Measurements from ENCODE around the gene TIAM2. TPM values are rescaled to one million over a fixed set of nuclear protein-coding genes. Genes with fewer than 3 reads are reported as not detected.

Gene TIAM2
- total RNA-seq, 2 experiments from 2014 or later, result 4.4 to 5.3 TPM

DNA sequence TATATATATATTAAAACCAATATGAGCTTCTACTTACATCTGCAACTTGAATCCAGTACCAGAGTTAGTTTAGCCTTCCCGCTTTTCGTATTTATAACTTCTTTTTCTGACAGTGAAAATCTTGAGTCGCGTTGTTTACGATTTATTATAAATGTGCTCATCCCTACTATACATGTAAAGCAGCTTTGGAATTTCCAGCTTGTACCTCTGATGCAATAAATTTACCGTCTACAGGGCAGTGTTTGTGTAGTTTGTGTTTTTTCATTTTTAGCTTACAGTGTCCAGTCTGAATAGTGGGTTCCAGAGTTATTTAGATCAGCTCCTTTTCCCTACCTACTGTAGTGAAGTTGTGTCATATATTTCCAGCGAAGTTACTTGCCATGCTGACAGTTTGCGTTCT is 66.3 kb downstream of the TIAM2 start:
- H3K27ac Mint-ChIP-seq, result no peak overlapping the region
- POLR2A ChIA-PET, result no interaction called here
- CTCF ChIA-PET, result no interaction called here
- no peaks in the 10 kb centered on the region for H3K9me3 Mint-ChIP-seq
- no peak overlapping the region for H3K4me3 Mint-ChIP-seq
- H3K36me3 Mint-ChIP-seq (ENCODE audit: low read depth), result no peaks in the 10 kb centered on the region
- no peak overlapping the region for H3K4me3 ChIP-seq (ENCODE audit: low read length)
- H3K9me3 ChIP-seq (ENCODE audit: control insufficient read depth in 1 of 2, insufficient read depth in 1 of 2, low read length in 2 of 2), result no peaks in the 10 kb centered on the region
- no peak for ATAC-seq (ENCODE audit: poor library complexity)
- intact Hi-C loops (cut with DNase I, micrococcal nuclease), result no loop called here
- no peak for DNase-seq
- TF ChIP-seq, protein P1, sequence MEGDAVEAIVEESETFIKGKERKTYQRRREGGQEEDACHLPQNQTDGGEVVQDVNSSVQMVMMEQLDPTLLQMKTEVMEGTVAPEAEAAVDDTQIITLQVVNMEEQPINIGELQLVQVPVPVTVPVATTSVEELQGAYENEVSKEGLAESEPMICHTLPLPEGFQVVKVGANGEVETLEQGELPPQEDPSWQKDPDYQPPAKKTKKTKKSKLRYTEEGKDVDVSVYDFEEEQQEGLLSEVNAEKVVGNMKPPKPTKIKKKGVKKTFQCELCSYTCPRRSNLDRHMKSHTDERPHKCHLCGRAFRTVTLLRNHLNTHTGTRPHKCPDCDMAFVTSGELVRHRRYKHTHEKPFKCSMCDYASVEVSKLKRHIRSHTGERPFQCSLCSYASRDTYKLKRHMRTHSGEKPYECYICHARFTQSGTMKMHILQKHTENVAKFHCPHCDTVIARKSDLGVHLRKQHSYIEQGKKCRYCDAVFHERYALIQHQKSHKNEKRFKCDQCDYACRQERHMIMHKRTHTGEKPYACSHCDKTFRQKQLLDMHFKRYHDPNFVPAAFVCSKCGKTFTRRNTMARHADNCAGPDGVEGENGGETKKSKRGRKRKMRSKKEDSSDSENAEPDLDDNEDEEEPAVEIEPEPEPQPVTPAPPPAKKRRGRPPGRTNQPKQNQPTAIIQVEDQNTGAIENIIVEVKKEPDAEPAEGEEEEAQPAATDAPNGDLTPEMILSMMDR (IDR thresholded peaks at IDR 0.05), result no peak
- H3K27me3 Mint-ChIP-seq, result no peaks in the 10 kb centered on the region
- no peak overlapping the region for H3K27ac ChIP-seq (ENCODE audit: low read depth in 1 of 2, low read length in 2 of 2)
- H3K27me3 ChIP-seq (ENCODE audit: control insufficient read depth in 1 of 2, insufficient read depth in 2 of 2, low read length in 2 of 2), result no peaks in the 10 kb centered on the region
- no peaks in the 10 kb centered on the region for H3K4me1 Mint-ChIP-seq (ENCODE audit: low read depth)
- H3K4me1 ChIP-seq (ENCODE audit: insufficient read depth, low read length), result no peaks in the 10 kb centered on the region
- H3K36me3 ChIP-seq (ENCODE audit: insufficient read depth, low read length), result no peaks in the 10 kb centered on the region

DNA sequence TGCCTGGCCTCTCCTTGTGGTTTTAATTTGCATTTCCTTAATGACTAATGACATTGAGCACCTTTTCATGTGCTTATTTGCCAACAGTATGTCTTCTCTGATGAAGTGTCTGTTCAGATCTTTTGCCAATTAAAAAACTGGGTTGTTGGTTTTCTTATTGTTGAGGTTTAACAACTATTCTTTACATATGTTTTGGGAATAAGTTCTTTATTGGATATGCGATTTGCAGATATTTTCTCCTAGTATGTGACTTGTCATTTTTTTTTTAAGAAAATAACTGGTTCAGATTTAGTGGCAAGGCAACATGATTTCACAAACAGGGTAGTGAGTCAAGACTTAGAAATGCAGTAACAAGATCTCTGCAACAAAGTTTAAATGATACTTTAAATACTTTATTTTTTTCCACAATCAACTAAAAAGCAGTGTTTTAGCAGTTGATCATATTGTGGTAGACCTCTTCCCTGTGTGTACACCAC is 67.8 kb downstream of the TIAM2 start:
- TF ChIP-seq, protein P1 (IDR thresholded peaks at IDR 0.05), result no peak
- H3K9me3 Mint-ChIP-seq, result no peaks in the 10 kb centered on the region
- no peaks in the 10 kb centered on the region for H3K4me1 Mint-ChIP-seq (ENCODE audit: low read depth)
- H3K36me3 Mint-ChIP-seq (ENCODE audit: low read depth), result no peaks in the 10 kb centered on the region
- Histone ChIP-seq H3K27me3 (ENCODE audit: control insufficient read depth in 1 of 2, insufficient read depth in 2 of 2, low read length in 2 of 2) (no peaks in the 10 kb centered on the region), H3K4me1 (ENCODE audit: insufficient read depth, low read length) (no peaks in the 10 kb centered on the region), H3K27ac (ENCODE audit: low read depth in 1 of 2, low read length in 2 of 2) (no peak overlapping the region), H3K36me3 (ENCODE audit: insufficient read depth, low read length) (no peaks in the 10 kb centered on the region), H3K4me3 (ENCODE audit: low read length) (no peak overlapping the region), H3K9me3 (ENCODE audit: control insufficient read depth in 1 of 2, insufficient read depth in 1 of 2, low read length in 2 of 2) (no peaks in the 10 kb centered on the region)
- ChIA-PET CTCF (no interaction called here), POLR2A (no interaction called here)
- no peaks in the 10 kb centered on the region for H3K27me3 Mint-ChIP-seq
- H3K27ac Mint-ChIP-seq, result no peak overlapping the region
- H3K4me3 Mint-ChIP-seq, result no peak overlapping the region
- DNase-seq (no peak), ATAC-seq (ENCODE audit: poor library complexity) (no peak)
- intact Hi-C loops (cut with DNase I, micrococcal nuclease), result no loop called here

DNA sequence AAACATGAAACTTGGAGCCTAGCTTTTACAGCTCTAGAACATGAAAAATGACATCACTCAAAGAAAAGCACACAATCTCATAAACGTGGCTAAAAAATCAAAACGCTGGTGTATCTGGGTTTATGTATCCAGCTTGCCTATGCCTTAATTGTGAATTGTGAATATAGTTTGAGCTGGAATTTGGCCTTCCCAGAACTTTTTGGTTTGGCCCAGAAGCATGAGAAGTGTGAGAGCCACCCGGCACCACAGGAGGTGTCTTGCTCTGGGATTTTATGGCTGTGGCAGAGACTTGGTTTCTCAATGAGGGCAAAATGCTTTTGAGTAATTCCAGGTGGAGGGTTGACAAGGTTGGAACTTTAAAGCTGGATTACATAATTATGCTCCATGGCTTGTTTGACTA is 69.2 kb downstream of the TIAM2 start:
- intact Hi-C loops (cut with DNase I, micrococcal nuclease), result no loop called here
- ChIA-PET POLR2A (no interaction called here), CTCF (interaction anchor here (0.9 kb wide), 1 partner anchor 23 kb away, joined by 3 read pairs; no protein-coding TSS in a partner anchor)
- H3K27me3 Mint-ChIP-seq, result no peaks in the 10 kb centered on the region
- no peaks in the 10 kb centered on the region for H3K36me3 Mint-ChIP-seq (ENCODE audit: low read depth)
- Histone ChIP-seq H3K27ac (ENCODE audit: low read depth in 1 of 2, low read length in 2 of 2) (no peak overlapping the region), H3K36me3 (ENCODE audit: insufficient read depth, low read length) (no peaks in the 10 kb centered on the region), H3K4me1 (ENCODE audit: insufficient read depth, low read length) (no peaks in the 10 kb centered on the region), H3K27me3 (ENCODE audit: control insufficient read depth in 1 of 2, insufficient read depth in 2 of 2, low read length in 2 of 2) (no peaks in the 10 kb centered on the region), H3K4me3 (ENCODE audit: low read length) (no peak overlapping the region), H3K9me3 (ENCODE audit: control insufficient read depth in 1 of 2, insufficient read depth in 1 of 2, low read length in 2 of 2) (no peaks in the 10 kb centered on the region)
- no peak overlapping the region for H3K4me3 Mint-ChIP-seq
- H3K9me3 Mint-ChIP-seq, result no peaks in the 10 kb centered on the region
- H3K4me1 Mint-ChIP-seq (ENCODE audit: low read depth), result no peaks in the 10 kb centered on the region
- ATAC-seq (ENCODE audit: poor library complexity) (no peak), DNase-seq (no peak)
- H3K27ac Mint-ChIP-seq, result no peak overlapping the region
- TF ChIP-seq, protein P1 (IDR thresholded peaks at IDR 0.05), result no peak

Measured in CD4-positive, alpha-beta T cell (primary cell).